WTC11 (cell line): ENCODE results near the gene CCDC12. TPM values are rescaled to one million over a fixed set of nuclear protein-coding genes. Genes with fewer than 3 reads are reported as not detected.

ENCODE experiments used
- ATAC-seq: fragments of 200-7000 bp; cut with Tn5 transposase; 2 replicates; pipeline ENCODE4 v1.10.0; 2021; ENCODE audit warnings: mild to moderate bottlenecking, moderate library complexity
- CTCF ChIA-PET: fragments of 300-600 bp; sonication (Branson Sonifier 250); formaldehyde crosslinking; loops from one replicate; lab custom pipeline; 2021; ENCODE audit warnings: antibody characterized with exemption; lab: Charles Lee
- POLR2A ChIA-PET: fragments of 350-600 bp; sonication (Branson Sonifier 250); formaldehyde crosslinking; loops from one replicate; lab custom pipeline; 2021; ENCODE audit warnings: antibody characterized with exemption; lab: Charles Lee
- DNase-seq: peaks from one replicate; pipeline ENCODE4 v3.0.0; 2021; ENCODE audit warnings: low spot score
- H3K27ac Mint-ChIP-seq: 2 replicates; pipeline ENCODE4 v1.8.0; 2021; ENCODE audit warnings: mixed read lengths
- H3K27me3 Mint-ChIP-seq: 2 replicates; pipeline ENCODE4 v1.8.0; 2021; ENCODE audit warnings: low read depth, mild to moderate bottlenecking, moderate library complexity, mixed read lengths
- H3K36me3 Mint-ChIP-seq: 2 replicates; pipeline ENCODE4 v1.8.0; 2021; ENCODE audit warnings: mixed read lengths
- H3K4me1 Mint-ChIP-seq: 2 replicates; pipeline ENCODE4 v1.8.0; 2022; ENCODE audit warnings: mixed read lengths
- H3K4me3 Mint-ChIP-seq: 2 replicates; pipeline ENCODE4 v1.8.0; 2021; ENCODE audit warnings: mild to moderate bottlenecking, moderate library complexity, mixed read lengths
- H3K9me3 Mint-ChIP-seq: 2 replicates; pipeline ENCODE4 v1.8.0; 2021; ENCODE audit warnings: mixed read lengths
- ATF1 ChIP-seq: sonication (generic); formaldehyde crosslinking; IDR thresholded peaks from 2 replicates; pipeline ENCODE4 v1.8.1; 2023; ENCODE audit warnings: mild to moderate bottlenecking, moderate library complexity, missing genetic modification reagents
- NFATC4 ChIP-seq: fragments of 250-450 bp; sonication (Bioruptor Pico); IDR thresholded peaks from 2 replicates; pipeline ENCODE4 v1.9.0; 2021; ENCODE audit warnings: mild to moderate bottlenecking
- OVOL2 ChIP-seq: fragments of 250-450 bp; sonication (Bioruptor Pico); IDR thresholded peaks from 2 replicates; pipeline ENCODE4 v1.9.0; 2021; ENCODE audit warnings: mild to moderate bottlenecking, borderline replicate concordance
- TEAD4 ChIP-seq: sonication (generic); formaldehyde crosslinking; IDR thresholded peaks from 2 replicates; pipeline ENCODE4 v1.8.0; 2022; ENCODE audit warnings: mild to moderate bottlenecking, missing genetic modification reagents
- ZNF671 ChIP-seq: fragments of 250-450 bp; sonication (Bioruptor Pico); IDR thresholded peaks from 2 replicates; pipeline ENCODE4 v1.8.0; 2021; ENCODE audit warnings: mild to moderate bottlenecking
- total RNA-seq: library from RNA; stranded (reverse); gene quantifications from 3 replicates; pipeline ENCODE4 v1.2.3, GENCODE V29; 2021
- TF ChIP-seq, protein P1 (sequence below): sonication (generic); formaldehyde crosslinking; conservative IDR thresholded peaks from 2 replicates; pipeline ENCODE4 v1.8.1; 2022; ENCODE audit warnings: mild to moderate bottlenecking, missing genetic modification reagents
- TF ChIP-seq, protein P2 (sequence below): fragments of 250-450 bp; sonication (Bioruptor Pico); IDR thresholded peaks from 2 replicates; pipeline ENCODE4 v1.8.0; 2021; ENCODE audit warnings: mild to moderate bottlenecking
- TF ChIP-seq, protein P3 (sequence below): sonication (generic); formaldehyde crosslinking; IDR thresholded peaks from 2 replicates; pipeline ENCODE4 v1.8.1; 2022; ENCODE audit warnings: missing genetic modification reagents, borderline replicate concordance
- TF ChIP-seq, protein P4 (sequence below): sonication (generic); formaldehyde crosslinking; IDR thresholded peaks from 2 replicates; pipeline ENCODE4 v1.8.0; 2022; ENCODE audit warnings: mild to moderate bottlenecking, missing genetic modification reagents
- TF ChIP-seq, protein P5 (sequence below): fragments of 250-450 bp; sonication (Bioruptor Pico); IDR thresholded peaks from 2 replicates; pipeline ENCODE4 v1.9.0; 2021; ENCODE audit warnings: mild to moderate bottlenecking, borderline replicate concordance
- TF ChIP-seq, protein P6 (sequence below): fragments of 250-450 bp; sonication (Bioruptor Pico); conservative IDR thresholded peaks from 2 replicates; pipeline ENCODE4 v1.9.0; 2021; ENCODE audit warnings: mild to moderate bottlenecking

CCDC12 gene
- total RNA-seq, 1 experiment from 2014 or later, result 59.1 TPM

DNA sequence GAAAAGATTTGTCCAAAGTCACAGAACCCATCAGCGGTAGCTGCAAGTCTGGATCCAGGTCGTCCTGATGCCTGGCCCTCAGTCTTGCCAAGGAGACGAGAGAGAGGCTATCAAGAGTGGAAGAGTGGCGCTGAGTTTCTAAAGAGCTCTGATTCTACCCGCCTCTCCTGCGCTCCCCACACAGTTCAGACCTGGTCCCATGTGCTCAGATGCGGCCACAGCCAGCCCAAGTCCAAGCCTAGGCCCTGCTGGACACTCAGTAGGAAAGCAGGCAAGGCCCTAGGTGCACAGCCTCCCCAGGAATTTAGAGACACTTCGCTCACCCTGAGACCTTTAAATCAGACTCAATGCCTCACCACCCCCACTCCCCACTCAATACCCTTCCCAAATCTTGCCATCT lies 32.4 kb downstream of the CCDC12 start:
- H3K9me3 Mint-ChIP-seq, result no peaks in the 10 kb centered on the region
- ChIA-PET CTCF (interaction anchor here (0.6 to 2.0 kb wide), 5 partner anchors 8 to 446 kb away, joined by 3 to 6 read pairs (median 4); partner anchors contain the start of gene NBEAL2), POLR2A (no interaction called here)
- peaks cover 67% of the 10 kb centered on the region for H3K4me1 Mint-ChIP-seq
- no peaks in the 10 kb centered on the region for H3K27me3 Mint-ChIP-seq
- H3K27ac Mint-ChIP-seq, result peak overlapping the region; percentile 50; the same call in 1 of the 2 replicates
- ATAC-seq (peak; percentile 26), DNase-seq (no peak)
- H3K4me3 Mint-ChIP-seq, result no peak overlapping the region
- H3K36me3 Mint-ChIP-seq, result peaks cover 13% of the 10 kb centered on the region
- TF ChIP-seq, protein P1, sequence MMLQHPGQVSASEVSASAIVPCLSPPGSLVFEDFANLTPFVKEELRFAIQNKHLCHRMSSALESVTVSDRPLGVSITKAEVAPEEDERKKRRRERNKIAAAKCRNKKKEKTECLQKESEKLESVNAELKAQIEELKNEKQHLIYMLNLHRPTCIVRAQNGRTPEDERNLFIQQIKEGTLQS, result no peak
- TF ChIP-seq TEAD4 (CRISPR knock-in tag) (no peak), OVOL2 (CRISPR knock-in tag) (no peak), ATF1 (no peak), NFATC4 (no peak), ZNF671 (CRISPR knock-in tag) (no peak)
- TF ChIP-seq, protein P2, sequence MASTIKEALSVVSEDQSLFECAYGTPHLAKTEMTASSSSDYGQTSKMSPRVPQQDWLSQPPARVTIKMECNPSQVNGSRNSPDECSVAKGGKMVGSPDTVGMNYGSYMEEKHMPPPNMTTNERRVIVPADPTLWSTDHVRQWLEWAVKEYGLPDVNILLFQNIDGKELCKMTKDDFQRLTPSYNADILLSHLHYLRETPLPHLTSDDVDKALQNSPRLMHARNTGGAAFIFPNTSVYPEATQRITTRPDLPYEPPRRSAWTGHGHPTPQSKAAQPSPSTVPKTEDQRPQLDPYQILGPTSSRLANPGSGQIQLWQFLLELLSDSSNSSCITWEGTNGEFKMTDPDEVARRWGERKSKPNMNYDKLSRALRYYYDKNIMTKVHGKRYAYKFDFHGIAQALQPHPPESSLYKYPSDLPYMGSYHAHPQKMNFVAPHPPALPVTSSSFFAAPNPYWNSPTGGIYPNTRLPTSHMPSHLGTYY (CRISPR knock-in tag), result no peak
- TF ChIP-seq, protein P3, sequence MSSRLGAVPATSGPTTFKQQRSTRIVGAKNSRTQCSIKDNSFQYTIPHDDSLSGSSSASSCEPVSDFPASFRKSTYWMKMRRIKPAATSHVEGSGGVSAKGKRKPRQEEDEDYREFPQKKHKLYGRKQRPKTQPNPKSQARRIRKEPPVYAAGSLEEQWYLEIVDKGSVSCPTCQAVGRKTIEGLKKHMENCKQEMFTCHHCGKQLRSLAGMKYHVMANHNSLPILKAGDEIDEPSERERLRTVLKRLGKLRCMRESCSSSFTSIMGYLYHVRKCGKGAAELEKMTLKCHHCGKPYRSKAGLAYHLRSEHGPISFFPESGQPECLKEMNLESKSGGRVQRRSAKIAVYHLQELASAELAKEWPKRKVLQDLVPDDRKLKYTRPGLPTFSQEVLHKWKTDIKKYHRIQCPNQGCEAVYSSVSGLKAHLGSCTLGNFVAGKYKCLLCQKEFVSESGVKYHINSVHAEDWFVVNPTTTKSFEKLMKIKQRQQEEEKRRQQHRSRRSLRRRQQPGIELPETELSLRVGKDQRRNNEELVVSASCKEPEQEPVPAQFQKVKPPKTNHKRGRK (CRISPR knock-in tag), result no peak
- TF ChIP-seq, protein P4, sequence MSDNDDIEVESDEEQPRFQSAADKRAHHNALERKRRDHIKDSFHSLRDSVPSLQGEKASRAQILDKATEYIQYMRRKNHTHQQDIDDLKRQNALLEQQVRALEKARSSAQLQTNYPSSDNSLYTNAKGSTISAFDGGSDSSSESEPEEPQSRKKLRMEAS (CRISPR knock-in tag), result no peak

DNA sequence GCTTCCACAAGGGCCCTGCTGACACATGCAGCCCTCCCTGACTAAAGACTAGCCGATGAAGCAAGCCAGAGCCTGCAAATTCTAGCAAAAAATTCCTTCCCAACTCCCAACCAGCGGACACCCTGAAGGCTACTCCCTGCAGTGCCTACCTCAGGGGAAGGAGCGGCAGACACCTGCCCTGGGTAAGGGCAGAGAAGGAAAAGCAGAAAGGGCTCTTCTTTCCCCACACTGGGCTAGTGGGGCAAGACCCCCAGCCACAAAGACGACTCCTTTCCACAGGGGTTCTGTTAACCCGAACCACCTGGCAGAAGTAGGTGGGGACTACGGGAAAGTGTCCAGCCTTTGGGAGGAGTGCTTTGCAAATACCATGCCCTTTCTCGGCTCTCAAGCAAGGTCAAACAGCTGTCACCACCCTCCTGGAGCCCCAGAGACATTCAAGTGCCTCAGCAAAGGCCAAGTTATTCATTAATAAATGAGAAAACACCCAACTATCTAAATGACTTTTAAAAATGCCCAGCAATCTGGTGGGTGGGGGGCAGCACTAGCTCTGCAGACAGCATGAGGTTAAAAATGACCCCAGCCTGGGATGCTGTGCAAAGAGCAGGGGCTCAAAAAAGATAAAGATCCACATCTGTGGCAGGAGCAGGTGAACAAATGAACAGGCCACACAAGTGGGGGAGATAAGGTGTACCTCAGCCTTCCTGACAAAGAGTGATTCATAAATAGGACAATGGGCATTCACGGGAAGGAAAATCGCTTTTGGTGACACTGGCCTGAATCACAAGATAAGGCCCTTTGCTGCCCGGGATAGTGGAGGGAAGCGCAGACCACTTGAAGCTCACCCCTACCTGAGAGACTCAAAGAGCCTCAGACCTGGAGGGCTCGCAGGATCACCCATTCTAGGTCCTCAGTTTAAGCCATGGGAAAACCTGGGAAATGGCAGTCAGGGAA lies 33.0 kb downstream of the CCDC12 start:
- peak overlapping the region; percentile 43 for H3K27ac Mint-ChIP-seq
- H3K27me3 Mint-ChIP-seq, result no peaks in the 10 kb centered on the region
- CTCF ChIA-PET, result interaction anchor here (0.6 to 2.0 kb wide), 4 partner anchors 19 to 477 kb away, joined by 3 to 6 read pairs (median 4); partner anchors contain the start of gene NBEAL2

More for the DNA sequence above, 33.0 kb downstream of the CCDC12 start:
- peaks cover 18% of the 10 kb centered on the region for H3K36me3 Mint-ChIP-seq
- no peaks in the 10 kb centered on the region for H3K9me3 Mint-ChIP-seq
- DNase-seq (no peak), ATAC-seq (no peak)
- POLR2A ChIA-PET, result no interaction called here
- peaks cover 61% of the 10 kb centered on the region for H3K4me1 Mint-ChIP-seq
- no peak for TF ChIP-seq TEAD4 (CRISPR knock-in tag)
- TF ChIP-seq, protein P5, sequence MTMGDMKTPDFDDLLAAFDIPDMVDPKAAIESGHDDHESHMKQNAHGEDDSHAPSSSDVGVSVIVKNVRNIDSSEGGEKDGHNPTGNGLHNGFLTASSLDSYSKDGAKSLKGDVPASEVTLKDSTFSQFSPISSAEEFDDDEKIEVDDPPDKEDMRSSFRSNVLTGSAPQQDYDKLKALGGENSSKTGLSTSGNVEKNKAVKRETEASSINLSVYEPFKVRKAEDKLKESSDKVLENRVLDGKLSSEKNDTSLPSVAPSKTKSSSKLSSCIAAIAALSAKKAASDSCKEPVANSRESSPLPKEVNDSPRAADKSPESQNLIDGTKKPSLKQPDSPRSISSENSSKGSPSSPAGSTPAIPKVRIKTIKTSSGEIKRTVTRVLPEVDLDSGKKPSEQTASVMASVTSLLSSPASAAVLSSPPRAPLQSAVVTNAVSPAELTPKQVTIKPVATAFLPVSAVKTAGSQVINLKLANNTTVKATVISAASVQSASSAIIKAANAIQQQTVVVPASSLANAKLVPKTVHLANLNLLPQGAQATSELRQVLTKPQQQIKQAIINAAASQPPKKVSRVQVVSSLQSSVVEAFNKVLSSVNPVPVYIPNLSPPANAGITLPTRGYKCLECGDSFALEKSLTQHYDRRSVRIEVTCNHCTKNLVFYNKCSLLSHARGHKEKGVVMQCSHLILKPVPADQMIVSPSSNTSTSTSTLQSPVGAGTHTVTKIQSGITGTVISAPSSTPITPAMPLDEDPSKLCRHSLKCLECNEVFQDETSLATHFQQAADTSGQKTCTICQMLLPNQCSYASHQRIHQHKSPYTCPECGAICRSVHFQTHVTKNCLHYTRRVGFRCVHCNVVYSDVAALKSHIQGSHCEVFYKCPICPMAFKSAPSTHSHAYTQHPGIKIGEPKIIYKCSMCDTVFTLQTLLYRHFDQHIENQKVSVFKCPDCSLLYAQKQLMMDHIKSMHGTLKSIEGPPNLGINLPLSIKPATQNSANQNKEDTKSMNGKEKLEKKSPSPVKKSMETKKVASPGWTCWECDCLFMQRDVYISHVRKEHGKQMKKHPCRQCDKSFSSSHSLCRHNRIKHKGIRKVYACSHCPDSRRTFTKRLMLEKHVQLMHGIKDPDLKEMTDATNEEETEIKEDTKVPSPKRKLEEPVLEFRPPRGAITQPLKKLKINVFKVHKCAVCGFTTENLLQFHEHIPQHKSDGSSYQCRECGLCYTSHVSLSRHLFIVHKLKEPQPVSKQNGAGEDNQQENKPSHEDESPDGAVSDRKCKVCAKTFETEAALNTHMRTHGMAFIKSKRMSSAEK, result no peak
- TF ChIP-seq, protein P6, sequence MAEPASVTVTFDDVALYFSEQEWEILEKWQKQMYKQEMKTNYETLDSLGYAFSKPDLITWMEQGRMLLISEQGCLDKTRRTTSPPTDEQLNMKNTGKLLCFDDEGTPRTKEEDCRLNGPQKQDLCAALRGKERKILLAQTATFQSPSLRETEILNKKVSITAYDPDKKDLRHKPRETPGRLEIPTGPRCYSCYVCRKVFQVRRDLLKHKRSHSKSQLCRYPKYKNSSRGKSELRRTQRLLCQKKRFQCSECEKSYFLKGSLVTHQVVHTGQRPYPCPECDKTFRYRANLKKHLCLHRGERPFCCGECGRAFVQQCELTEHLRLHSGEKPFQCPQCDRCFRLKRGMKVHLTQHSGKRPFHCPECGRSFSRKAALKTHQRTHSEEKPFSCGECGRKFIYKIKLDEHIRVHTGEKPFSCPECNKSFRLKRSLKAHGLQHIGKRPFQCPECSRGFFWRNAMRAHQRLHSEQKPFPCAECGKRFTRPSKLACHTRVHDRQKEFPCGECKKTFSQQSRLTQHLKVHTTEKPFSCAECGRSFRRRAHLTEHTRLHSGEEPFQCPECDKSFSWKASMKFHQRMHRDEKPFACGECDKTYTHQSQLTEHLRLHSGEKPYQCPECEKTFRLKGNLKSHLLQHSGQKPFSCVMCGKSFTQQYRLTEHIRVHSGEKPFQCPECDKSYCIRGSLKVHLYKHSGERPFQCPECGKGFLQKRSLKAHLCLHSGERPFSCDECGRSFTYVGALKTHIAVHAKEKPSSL (CRISPR knock-in tag), result no peak
- H3K4me3 Mint-ChIP-seq, result no peak overlapping the region
